ENCODE measurements around the gene FAM216B. TPM values are rescaled to one million over a fixed set of nuclear protein-coding genes. Genes with fewer than 3 reads are reported as not detected.

The FAM216B gene
- total and polyA plus RNA-seq, 9 of the 15 experiments (the other 6 are each of a cell fraction or from before 2014, with no cell fraction given), result not detected

GRCh38 chr13:42745655-42746054 is 35.7 kb upstream of the FAM216B start:
- no peaks in the 10 kb centered on the region for H3K36me3 ChIP-seq (ENCODE audit: control insufficient read depth, insufficient read depth, low read length)
- no peaks in the 10 kb centered on the region for H4K20me1 ChIP-seq (replicated peaks; ENCODE audit: control insufficient read depth, insufficient read depth, low read length)
- H3K27ac ChIP-seq (ENCODE audit: extremely low read depth, low read depth, low read length), result no peak overlapping the region
- no peaks in the 10 kb centered on the region for H3K79me2 ChIP-seq (ENCODE audit: control insufficient read depth, insufficient read depth, low read length)
- BruUV-seq (replicated peaks), result no TSS peak
- no peaks in the 10 kb centered on the region for H3K9me3 ChIP-seq (replicated peaks; ENCODE audit: control insufficient read depth, insufficient read depth, low read depth, low read length)
- H3K4me3 ChIP-seq, result no peak overlapping the region
- no peak for DNase-seq (ENCODE audit: extremely low read depth in 1 of 4, low spot score in 3 of 4)
- no peak for ATAC-seq
- H3K4me1 ChIP-seq (replicated peaks in 1 of 2; ENCODE audit: control insufficient read depth in 2 of 2, insufficient read depth in 2 of 2, low read length in 2 of 2), result no peaks in the 10 kb centered on the region
- ChIA-PET POLR2A (no interaction called here), CTCF (ENCODE audit: low intra/inter-chr PET ratio) (no interaction called here)
- FAIRE-seq, result no peak
- no peak overlapping the region for H3K9ac ChIP-seq (ENCODE audit: insufficient read depth in 1 of 2, low read depth in 2 of 2, low read length in 2 of 2)
- in situ Hi-C loops (cut with MboI), result no loop called here
- no peak overlapping the region for H2AFZ ChIP-seq (ENCODE audit: low read depth, low read length)
- WGBS (ENCODE audit: insufficient coverage, low coverage, missing lambda C conversion rate), result no CpG with 5 or more reads among the region's 6 CpGs
- no peaks in the 10 kb centered on the region for H3K27me3 ChIP-seq (ENCODE audit: control insufficient read depth in 2 of 2, insufficient read depth in 2 of 2, low read length in 2 of 2)
- intact Hi-C loops (cut with micrococcal nuclease), result no loop called here
- no peaks in the 10 kb centered on the region for H3K9me1 ChIP-seq (ENCODE audit: control insufficient read depth, insufficient read depth, low read length)
- no peak overlapping the region for H3K4me2 ChIP-seq (ENCODE audit: insufficient read depth, low read length)
- TF ChIP-seq RUNX1 (IDR thresholded peaks at IDR 0.05; ENCODE audit: low read depth), result no peak
- TF ChIP-seq ZBTB12 (CRISPR knock-in tag; IDR thresholded peaks at IDR 0.05), result no peak
- peak; percentile 63; the same call in 1 of the 2 replicates for TF ChIP-seq ZNF24 (IDR thresholded peaks at IDR 0.05)
- 0 out of 2 replicates have a peak, but pooled peaks have one; percentile 30 for TF ChIP-seq GABPA (tag; conservative IDR thresholded peaks at IDR 0.05; ENCODE audit: low read depth)
- no peak for TF ChIP-seq FOXO4 (CRISPR knock-in tag; IDR thresholded peaks at IDR 0.05)
- no peak for TF ChIP-seq ETV1 (tag; conservative IDR thresholded peaks at IDR 0.05; ENCODE audit: low read depth)

Measured in K562 (cell line).